ENCODE measurements around the gene COPG1.

Gene COPG1

DNA sequence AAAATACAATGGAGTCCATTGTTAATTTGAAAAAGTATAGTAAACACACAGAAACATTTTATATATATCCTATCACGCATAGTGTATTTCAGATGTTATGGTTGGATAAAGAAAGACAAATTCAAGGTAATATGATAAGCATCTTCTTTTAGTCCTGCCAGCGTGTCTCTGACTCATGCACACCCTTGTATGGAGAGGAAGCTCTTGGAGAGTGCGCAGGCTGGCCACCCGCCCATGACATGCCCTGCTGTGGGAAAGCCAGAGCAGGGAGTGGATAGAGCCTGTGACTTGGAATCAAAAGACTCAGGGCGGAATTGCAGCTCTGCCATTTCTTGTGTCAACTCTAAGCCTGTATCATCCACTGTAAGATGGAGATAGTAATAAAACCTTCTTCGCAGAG is 23.0 kb upstream of the COPG1 start:
- Histone ChIP-seq H3K27ac (ENCODE audit: low read depth, low read length, poor library complexity, severe bottlenecking) (no peak overlapping the region), H3K4me1 (ENCODE audit: insufficient read depth, low read length, severe bottlenecking) (peaks cover 19% of the 10 kb centered on the region), H3K9ac (ENCODE audit: low read length) (no peak overlapping the region), H4K20me1 (ENCODE audit: insufficient read depth, low read length) (no peaks in the 10 kb centered on the region), H3K9me2 (ENCODE audit: low read depth, low read length) (no peaks in the 10 kb centered on the region), H3K4me2 (ENCODE audit: low read length) (no peak overlapping the region), H3K36me3 (ENCODE audit: insufficient read depth, low read length) (no peaks in the 10 kb centered on the region), H3K27me3 (ENCODE audit: insufficient read depth, low read length) (no peaks in the 10 kb centered on the region), H2AFZ (ENCODE audit: low read length) (no peak overlapping the region), H3K4me3 (ENCODE audit: low read depth, low read length, poor library complexity, severe bottlenecking) (no peak overlapping the region), H3F3A (ENCODE audit: insufficient read depth, low read length) (no peaks in the 10 kb centered on the region), H3K79me2 (ENCODE audit: insufficient read depth, low read length) (no peaks in the 10 kb centered on the region), H3K9me3 (ENCODE audit: low read length) (no peaks in the 10 kb centered on the region)
- TF ChIP-seq EZH2 (IDR thresholded peaks at IDR 0.05; ENCODE audit: borderline replicate concordance, low read length): no peak
- TF ChIP-seq, protein P1, sequence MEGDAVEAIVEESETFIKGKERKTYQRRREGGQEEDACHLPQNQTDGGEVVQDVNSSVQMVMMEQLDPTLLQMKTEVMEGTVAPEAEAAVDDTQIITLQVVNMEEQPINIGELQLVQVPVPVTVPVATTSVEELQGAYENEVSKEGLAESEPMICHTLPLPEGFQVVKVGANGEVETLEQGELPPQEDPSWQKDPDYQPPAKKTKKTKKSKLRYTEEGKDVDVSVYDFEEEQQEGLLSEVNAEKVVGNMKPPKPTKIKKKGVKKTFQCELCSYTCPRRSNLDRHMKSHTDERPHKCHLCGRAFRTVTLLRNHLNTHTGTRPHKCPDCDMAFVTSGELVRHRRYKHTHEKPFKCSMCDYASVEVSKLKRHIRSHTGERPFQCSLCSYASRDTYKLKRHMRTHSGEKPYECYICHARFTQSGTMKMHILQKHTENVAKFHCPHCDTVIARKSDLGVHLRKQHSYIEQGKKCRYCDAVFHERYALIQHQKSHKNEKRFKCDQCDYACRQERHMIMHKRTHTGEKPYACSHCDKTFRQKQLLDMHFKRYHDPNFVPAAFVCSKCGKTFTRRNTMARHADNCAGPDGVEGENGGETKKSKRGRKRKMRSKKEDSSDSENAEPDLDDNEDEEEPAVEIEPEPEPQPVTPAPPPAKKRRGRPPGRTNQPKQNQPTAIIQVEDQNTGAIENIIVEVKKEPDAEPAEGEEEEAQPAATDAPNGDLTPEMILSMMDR (IDR thresholded peaks at IDR 0.05; ENCODE audit: low read length): no peak

- Histone ChIP-seq H3K9me2 (ENCODE audit: low read depth, low read length) (no peaks in the 10 kb centered on the region), H3K36me3 (ENCODE audit: insufficient read depth, low read length) (no peaks in the 10 kb centered on the region), H3K27ac (ENCODE audit: low read depth, low read length, poor library complexity, severe bottlenecking) (no peak overlapping the region), H3K9me3 (ENCODE audit: low read length) (no peaks in the 10 kb centered on the region), H3K27me3 (ENCODE audit: insufficient read depth, low read length) (no peaks in the 10 kb centered on the region), H3K9ac (ENCODE audit: low read length) (no peak overlapping the region), H3K4me3 (ENCODE audit: low read depth, low read length, poor library complexity, severe bottlenecking) (no peak overlapping the region), H2AFZ (ENCODE audit: low read length) (no peak overlapping the region), H3K79me2 (ENCODE audit: insufficient read depth, low read length) (no peaks in the 10 kb centered on the region), H3K4me1 (ENCODE audit: insufficient read depth, low read length, severe bottlenecking) (peaks cover 31% of the 10 kb centered on the region), H4K20me1 (ENCODE audit: insufficient read depth, low read length) (no peaks in the 10 kb centered on the region), H3K4me2 (ENCODE audit: low read length) (no peak overlapping the region), H3F3A (ENCODE audit: insufficient read depth, low read length) (0 out of 2 replicates have a peak, but pooled peaks cover 4% of the 10 kb centered on the region)
- TF ChIP-seq, protein P1 (IDR thresholded peaks at IDR 0.05; ENCODE audit: low read length): peak; percentile 30; the same call in 1 of the 2 replicates
- TF ChIP-seq EZH2 (IDR thresholded peaks at IDR 0.05; ENCODE audit: borderline replicate concordance, low read length): no peak
Measured at GRCh38 chr3:129228891-129229585, 20.4 kb upstream of the COPG1 start.

- H3F3A ChIP-seq (ENCODE audit: insufficient read depth, low read length): 0 out of 2 replicates have a peak, but pooled peaks cover 4% of the 10 kb centered on the region
- no peak overlapping the region for H3K4me3 ChIP-seq (ENCODE audit: low read depth, low read length, poor library complexity, severe bottlenecking)
- no peak overlapping the region for H2AFZ ChIP-seq (ENCODE audit: low read length)
- no peaks in the 10 kb centered on the region for H3K27me3 ChIP-seq (ENCODE audit: insufficient read depth, low read length)
- H3K9me2 ChIP-seq (ENCODE audit: low read depth, low read length): no peaks in the 10 kb centered on the region
- no peaks in the 10 kb centered on the region for H4K20me1 ChIP-seq (ENCODE audit: insufficient read depth, low read length)
- no peak overlapping the region for H3K9ac ChIP-seq (ENCODE audit: low read length)
- H3K27ac ChIP-seq (ENCODE audit: low read depth, low read length, poor library complexity, severe bottlenecking): peak overlapping the region; percentile 34
- no peaks in the 10 kb centered on the region for H3K9me3 ChIP-seq (ENCODE audit: low read length)
- no peaks in the 10 kb centered on the region for H3K79me2 ChIP-seq (ENCODE audit: insufficient read depth, low read length)
- TF ChIP-seq EZH2 (IDR thresholded peaks at IDR 0.05; ENCODE audit: borderline replicate concordance, low read length): no peak
- TF ChIP-seq, protein P1 (IDR thresholded peaks at IDR 0.05; ENCODE audit: low read length): no peak
- no peaks in the 10 kb centered on the region for H3K36me3 ChIP-seq (ENCODE audit: insufficient read depth, low read length)
- no peak overlapping the region for H3K4me2 ChIP-seq (ENCODE audit: low read length)
- peaks cover 32% of the 10 kb centered on the region for H3K4me1 ChIP-seq (ENCODE audit: insufficient read depth, low read length, severe bottlenecking)
Measured at GRCh38 chr3:129230311-129231019, 18.9 kb upstream of the COPG1 start.

Measured in OCI-LY1 (cell line).